ENCODE measurements around the gene IL17A. TPM values are rescaled to one million over a fixed set of nuclear protein-coding genes. Genes with fewer than 3 reads are reported as not detected.
A peak's percentile ranks its signal among the peaks of the same experiment; 100 is the strongest.

IL17A gene
- total and polyA plus RNA-seq, 2 experiments from 2014 or later, result not detected

GRCh38 chr6:52216932-52217575, 30.9 kb downstream of the IL17A start:
- H3K4me2 ChIP-seq, result no peak overlapping the region
- no peaks in the 10 kb centered on the region for H3K27me3 ChIP-seq
- H4K20me1 ChIP-seq (ENCODE audit: insufficient read depth, poor library complexity, severe bottlenecking), result no peaks in the 10 kb centered on the region
- no peak overlapping the region for H3K4me3 ChIP-seq
- peak overlapping the region; percentile 27 for H3K27ac ChIP-seq
- H3K9me2 ChIP-seq (replicated peaks; ENCODE audit: insufficient read depth), result no peaks in the 10 kb centered on the region
- WGBS (ENCODE audit: low lambda C conversion rate, missing lambda C conversion rate), result 93% methylated on average over 5 of the region's 5 CpGs
- H3K9me3 ChIP-seq (ENCODE audit: low read depth), result no peaks in the 10 kb centered on the region
- H3K79me2 ChIP-seq, result no peaks in the 10 kb centered on the region
- no peak for TF ChIP-seq EZH2phosphoT487 (IDR thresholded peaks at IDR 0.05; ENCODE audit: low read depth, severe bottlenecking, unreplicated experiment)
- no peak for TF ChIP-seq EZH2 (IDR thresholded peaks at IDR 0.05; ENCODE audit: borderline replicate concordance)
- TF ChIP-seq CTCF (IDR thresholded peaks at IDR 0.05; ENCODE audit: poor library complexity), result no peak
- H3K36me3 ChIP-seq (replicated peaks; ENCODE audit: insufficient read depth, low read depth), result no peaks in the 10 kb centered on the region
- H2AFZ ChIP-seq, result no peak overlapping the region
- no peak for DNase-seq (ENCODE audit: low spot score)
- H3K4me1 ChIP-seq (ENCODE audit: insufficient read depth), result no peaks in the 10 kb centered on the region

GRCh38 chr6:52217761-52218160, 31.6 kb downstream of the IL17A start:
- Histone ChIP-seq H3K4me1 (ENCODE audit: insufficient read depth) (no peaks in the 10 kb centered on the region), H3K9me3 (ENCODE audit: low read depth) (no peaks in the 10 kb centered on the region), H3K9me2 (replicated peaks; ENCODE audit: insufficient read depth) (no peaks in the 10 kb centered on the region), H3K4me3 (no peak overlapping the region), H3K27ac (peak overlapping the region; percentile 51), H4K20me1 (ENCODE audit: insufficient read depth, poor library complexity, severe bottlenecking) (no peaks in the 10 kb centered on the region), H3K4me2 (no peak overlapping the region), H3K79me2 (no peaks in the 10 kb centered on the region), H3K27me3 (peaks cover under 1% of the 10 kb centered on the region), H2AFZ (no peak overlapping the region), H3K36me3 (replicated peaks; ENCODE audit: insufficient read depth, low read depth) (no peaks in the 10 kb centered on the region)
- WGBS (ENCODE audit: low lambda C conversion rate, missing lambda C conversion rate), result 62% methylated on average over 2 of the region's 2 CpGs
- DNase-seq (ENCODE audit: low spot score), result no peak
- TF ChIP-seq CTCF (IDR thresholded peaks at IDR 0.05; ENCODE audit: poor library complexity) (no peak), EZH2 (IDR thresholded peaks at IDR 0.05; ENCODE audit: borderline replicate concordance) (no peak)

GRCh38 chr6:52221302-52221701, 35.1 kb downstream of the IL17A start:
- Histone ChIP-seq H3K4me1 (ENCODE audit: insufficient read depth) (no peaks in the 10 kb centered on the region), H3K36me3 (replicated peaks; ENCODE audit: insufficient read depth, low read depth) (no peaks in the 10 kb centered on the region), H3K9me2 (replicated peaks; ENCODE audit: insufficient read depth) (no peaks in the 10 kb centered on the region), H3K9me3 (ENCODE audit: low read depth) (no peaks in the 10 kb centered on the region), H3K4me3 (no peak overlapping the region), H2AFZ (no peak overlapping the region), H3K4me2 (no peak overlapping the region), H3K79me2 (no peaks in the 10 kb centered on the region), H3K27ac (no peak overlapping the region), H4K20me1 (ENCODE audit: insufficient read depth, poor library complexity, severe bottlenecking) (no peaks in the 10 kb centered on the region), H3K27me3 (peaks cover 5% of the 10 kb centered on the region)
- TF ChIP-seq CTCF (IDR thresholded peaks at IDR 0.05; ENCODE audit: poor library complexity), result no peak
- no peak for TF ChIP-seq EZH2 (IDR thresholded peaks at IDR 0.05; ENCODE audit: borderline replicate concordance)
- TF ChIP-seq EZH2phosphoT487 (IDR thresholded peaks at IDR 0.05; ENCODE audit: low read depth, severe bottlenecking, unreplicated experiment), result no peak
- WGBS (ENCODE audit: low lambda C conversion rate, missing lambda C conversion rate), result 67% methylated on average over 3 of the region's 3 CpGs
- no peak for DNase-seq (ENCODE audit: low spot score)
